Heart left ventricle (tissue), 16 donors: ENCODE results near the gene EFHD1. TPM values are rescaled to one million over a fixed set of nuclear protein-coding genes. Genes with fewer than 3 reads are reported as not detected.

Experiments
- ATAC-seq, 4 donors: fragments of 200-7000 bp; cut with Tn5 transposase; one replicate each; pipeline ENCODE4 v1.9.1; 2020 to 2022; ENCODE audit warnings: moderate library complexity in 4 of 4, mild to moderate bottlenecking in 3 of 4, moderate number of reproducible peaks in 1 of 4
- DNase-seq, 5 donors: peaks; one replicate each; pipeline ENCODE4 v3.0.0-alpha.2; 2020
- H3K27ac ChIP-seq, 12 donors: fragments of 200-600 bp; sonication (generic) in 4 of 12; one replicate each; pipeline versions ENCODE4 v1.5.0 to v1.8.0; 2016 to 2022; ENCODE audit warnings: mild to moderate bottlenecking in 2 of 12
- H3K27me3 ChIP-seq, 9 donors: fragments of 200-600 bp; sonication (generic) in 2 of 9; one replicate each; pipeline versions ENCODE4 v1.5.1 to v1.8.0; 2016 to 2022; ENCODE audit warnings: mild to moderate bottlenecking in 3 of 9
- H3K36me3 ChIP-seq, 9 donors: fragments of 200-600 bp; sonication (generic) in 2 of 9; one replicate each; pipeline versions ENCODE4 v1.5.0 to v1.8.0; 2018 to 2022; ENCODE audit warnings: mild to moderate bottlenecking in 2 of 9
- H3K4me1 ChIP-seq, 12 donors: fragments of 200-600 bp; sonication (generic) in 4 of 12; one replicate each; pipeline versions ENCODE4 v1.5.0 to v1.8.0; 2016 to 2022; ENCODE audit warnings: mild to moderate bottlenecking in 3 of 12
- H3K4me3 ChIP-seq, 12 donors: fragments of 200-600 bp; sonication (generic) in 4 of 12; one replicate each; pipeline versions ENCODE4 v1.5.0 to v1.8.0; 2017 to 2022; ENCODE audit warnings: mild to moderate bottlenecking in 9 of 12, moderate library complexity in 4 of 12
- H3K9me3 ChIP-seq, 12 donors: fragments of 200-600 bp; sonication (generic) in 4 of 12; one replicate each; pipeline versions ENCODE4 v1.5.0 to v1.8.0; 2016 to 2022; ENCODE audit warnings: mild to moderate bottlenecking in 1 of 12
- POLR2A ChIP-seq, 2 donors: fragments of 450-650 bp; IDR thresholded peaks; one replicate each; pipeline ENCODE4 v1.6.1; 2017; ENCODE audit warnings: antibody characterized with exemption in 2 of 2, mild to moderate bottlenecking in 2 of 2, moderate library complexity in 2 of 2
- WGBS, 4 donors: extraction: QIAGEN DNeasy Blood & Tissue Kit in 2 of 4; methylation state at CpG; one replicate each; pipeline versions ENCODE4 v1.1.5 to v1.1.7; 2013 to 2018; 5-methylcytosine and 5-hydroxymethylcytosine counted together
- intact Hi-C, 10 donors: fragments of 100-400 bp; cut with DNase I; formaldehyde crosslinking; loops; one replicate each; pipeline versions ENCODE4 v1.11.1 to v1.14.2; 2022
- long read RNA-seq, 3 donors: library from polyadenylated mRNA; unstranded; transcript quantifications; one replicate each; pipeline ENCODE4 v2.0.0, GENCODE V29; 2020 to 2021
- polyA plus RNA-seq, 2 donors: library from polyadenylated mRNA; stranded (reverse); fragments of 200-250 nt; gene quantifications; one replicate each; pipeline ENCODE4 v1.2.3, GENCODE V29; 2013
- total RNA-seq, 9 donors: library from RNA; depleted of rRNA in 2 of 9; stranded (reverse); fragments of >200 nt in 2 of 9; fragmentation: NEBNext Ultra II Directional in 3 of 9; extraction: Animal tissue kit (Norgen Biotek cat#: 25700) in 3 of 9; gene quantifications; one replicate each; pipeline versions ENCODE4 v1.1.0 to v1.2.4, GENCODE V29; 2016 to 2023
- TF ChIP-seq, protein P1 (sequence below), 12 donors: fragments of 200-600 bp; sonication (generic) in 4 of 12; IDR thresholded peaks; one replicate each; pipeline versions ENCODE4 v1.5.0 to v1.8.0; 2018 to 2022; ENCODE audit warnings: antibody characterized with exemption in 12 of 12, mild to moderate bottlenecking in 5 of 12
- donor health status: ischemic (EF 13 %, LVEDD 7.1; RV severe dilation, severe dysfunction).
- donor health status: healthy with polysubstance abuse.
- donor health status: DM: no; HTN: yes; CAD: no.
- donor health status: DM: no; HTN: no; CAD: no.
- donor health status: ischemic (EF 25% LVEDD 6.9; RV normal size, moderate dysfunction).
- donor health status: ischemic (EF 25% LVEDD 5.7; RV mildly dilated, moderate dysfunction).
- donor health status: healthy.
- donor health status: DM: yes; HTN: yes; CAD: no.
- donor health status: ischemic (EF 35%, LVEDD 5.7; RV mildly dilated, moderate dysfunction).
- donor health status: nonischemic (EF 11% LVEDD 7.7; RV severe dilation, severe dysfunction).
- donor health status: DM: yes; HTN: yes; CAD: no.
- donor health status: PGD.
- donor health status: ischemic (EF 29% LVEDD 5.4; RV normal size, mild dysfunction).
- donor health status: nonischemic (EF 23%, LVEDD 6.1; RV moderate dilation, normal function).

Gene EFHD1, protein sequence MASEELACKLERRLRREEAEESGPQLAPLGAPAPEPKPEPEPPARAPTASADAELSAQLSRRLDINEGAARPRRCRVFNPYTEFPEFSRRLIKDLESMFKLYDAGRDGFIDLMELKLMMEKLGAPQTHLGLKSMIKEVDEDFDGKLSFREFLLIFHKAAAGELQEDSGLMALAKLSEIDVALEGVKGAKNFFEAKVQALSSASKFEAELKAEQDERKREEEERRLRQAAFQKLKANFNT
- 10 to 100 TPM in 7 of 9 donors, 1 to 10 TPM in 2; 9.0 to 44.8 (median 20.7) TPM for total RNA-seq
- polyA plus RNA-seq = 10 to 100 TPM in 1 of 2 donors, 1 to 10 TPM in 1; 9.0 to 26.8 TPM
- long read RNA-seq, donor 1, transcript EFHD1-201 (4 exons, 2,259 nt) = major isoform, 9 of 10 reads
- long read RNA-seq, donor 1, partial matches to known transcripts = 0 of 10 reads
- long read RNA-seq, donor 1, other reads (novel, unspliced or antisense) = 1 of 10 reads
- long read RNA-seq, donor 2, partial matches to known transcripts = 3 of 4 reads
- long read RNA-seq, donor 2, other reads (novel, unspliced or antisense) = 0 of 4 reads
- long read RNA-seq, donor 3, partial matches to known transcripts = 1 of 5 reads
- long read RNA-seq, donor 3, other reads (novel, unspliced or antisense) = 1 of 5 reads

DNA sequence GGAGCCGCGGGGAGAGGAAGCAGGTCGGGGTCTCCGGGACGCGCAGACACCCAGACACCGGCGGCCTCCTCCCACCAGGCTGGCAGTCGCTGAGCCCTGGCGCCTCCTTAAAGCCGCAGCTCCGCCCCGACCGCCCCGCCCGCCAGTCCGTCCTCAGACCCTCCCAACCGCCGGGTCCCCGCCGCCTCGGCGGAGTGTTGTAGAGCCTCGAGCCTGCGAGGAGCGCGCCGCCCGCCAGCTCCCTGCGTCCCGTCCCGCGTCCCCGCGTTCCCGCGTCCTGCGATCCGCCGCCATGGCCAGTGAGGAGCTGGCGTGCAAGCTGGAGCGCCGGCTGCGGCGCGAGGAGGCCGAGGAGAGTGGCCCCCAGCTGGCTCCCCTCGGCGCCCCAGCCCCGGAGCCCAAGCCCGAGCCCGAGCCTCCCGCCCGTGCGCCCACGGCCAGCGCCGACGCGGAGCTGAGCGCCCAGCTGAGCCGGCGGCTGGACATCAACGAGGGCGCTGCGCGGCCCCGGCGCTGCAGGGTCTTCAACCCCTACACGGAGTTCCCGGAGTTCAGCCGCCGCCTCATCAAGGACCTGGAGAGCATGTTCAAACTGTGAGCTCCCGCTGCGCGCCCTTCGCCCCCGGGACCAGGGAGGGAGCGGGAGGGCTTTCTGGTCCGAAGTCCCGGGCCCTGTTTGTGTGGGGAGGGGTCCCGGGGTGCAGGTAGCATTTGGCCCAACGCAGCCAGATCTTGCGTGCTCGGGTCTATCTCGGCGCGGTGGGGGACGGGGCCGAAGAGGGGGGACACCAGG is at the start of gene EFHD1:
EFHD1 (plus strand) TSS at position 192 of the 793 bp plus-strand sequence; CDS start at position 293, 101 bp downstream.
- DNase-seq (peak; percentile 86 to 90 (median 88)), ATAC-seq (peak; percentile 53 to 93 (median 86))
- WGBS, 4 donors = 0 to 1% (median 1%) methylated on average over 28 to 90 of the region's 90 CpGs
- Histone ChIP-seq H3K27me3 (peaks cover 0 to 42% (median 6%) of the 10 kb centered on the region in 9 donors), H3K4me1 (peaks cover 0 to 39% (median 14%) of the 10 kb centered on the region in 12 donors), H3K9me3 (no peaks in the 10 kb centered on the region), H3K27ac (peak within 1 kb of the TSS; percentile 69 to 95 (median 86)), H3K4me3 (peak within 1 kb of the TSS; percentile 54 to 81 (median 66)), H3K36me3 (no peaks in the 10 kb centered on the region)
- peak in 1 of 2 donors; percentile 83 for TF ChIP-seq POLR2A (IDR thresholded peaks at IDR 0.05)
- TF ChIP-seq, protein P1, sequence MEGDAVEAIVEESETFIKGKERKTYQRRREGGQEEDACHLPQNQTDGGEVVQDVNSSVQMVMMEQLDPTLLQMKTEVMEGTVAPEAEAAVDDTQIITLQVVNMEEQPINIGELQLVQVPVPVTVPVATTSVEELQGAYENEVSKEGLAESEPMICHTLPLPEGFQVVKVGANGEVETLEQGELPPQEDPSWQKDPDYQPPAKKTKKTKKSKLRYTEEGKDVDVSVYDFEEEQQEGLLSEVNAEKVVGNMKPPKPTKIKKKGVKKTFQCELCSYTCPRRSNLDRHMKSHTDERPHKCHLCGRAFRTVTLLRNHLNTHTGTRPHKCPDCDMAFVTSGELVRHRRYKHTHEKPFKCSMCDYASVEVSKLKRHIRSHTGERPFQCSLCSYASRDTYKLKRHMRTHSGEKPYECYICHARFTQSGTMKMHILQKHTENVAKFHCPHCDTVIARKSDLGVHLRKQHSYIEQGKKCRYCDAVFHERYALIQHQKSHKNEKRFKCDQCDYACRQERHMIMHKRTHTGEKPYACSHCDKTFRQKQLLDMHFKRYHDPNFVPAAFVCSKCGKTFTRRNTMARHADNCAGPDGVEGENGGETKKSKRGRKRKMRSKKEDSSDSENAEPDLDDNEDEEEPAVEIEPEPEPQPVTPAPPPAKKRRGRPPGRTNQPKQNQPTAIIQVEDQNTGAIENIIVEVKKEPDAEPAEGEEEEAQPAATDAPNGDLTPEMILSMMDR (IDR thresholded peaks at IDR 0.05) = no peak
- intact Hi-C loops = loop anchor here in 2 of 10 donors (2.0 to 5.0 kb wide), 2 partner anchors 34 to 35 kb away; no protein-coding TSS in a partner anchor

GRCh38 chr2:232584238-232584637 is 49.2 kb upstream of the EFHD1 start:
- WGBS, 4 donors = 60 to 67% (median 63%) methylated on average over 6 of the region's 6 CpGs
- H3K36me3 ChIP-seq = peaks cover 0 to 40% (median 31%) of the 10 kb centered on the region in 9 donors
- H3K9me3 ChIP-seq = peaks cover 0 to 10% (median 0%) of the 10 kb centered on the region in 12 donors
- TF ChIP-seq, protein P1 (IDR thresholded peaks at IDR 0.05) = no peak
- TF ChIP-seq POLR2A (IDR thresholded peaks at IDR 0.05) = no peak
- intact Hi-C loops = no loop called here
- ATAC-seq = no peak
- DNase-seq = no peak
- no peaks in the 10 kb centered on the region for H3K27me3 ChIP-seq
- H3K4me1 ChIP-seq = peaks cover 0 to 11% (median 4%) of the 10 kb centered on the region in 12 donors
- no peak overlapping the region for H3K4me3 ChIP-seq
- no peak overlapping the region for H3K27ac ChIP-seq

GRCh38 chr2:232586943-232587505 is 46.4 kb upstream of the EFHD1 start:
- DNase-seq = no peak
- WGBS, 4 donors = 76 to 88% (median 82%) methylated on average over 5 of the region's 5 CpGs

More at GRCh38 chr2:232586943-232587505, 46.4 kb upstream of the EFHD1 start:
- intact Hi-C loops = no loop called here
- no peak for TF ChIP-seq POLR2A (IDR thresholded peaks at IDR 0.05)
- TF ChIP-seq, protein P1 (IDR thresholded peaks at IDR 0.05) = no peak
- Histone ChIP-seq H3K27me3 (no peaks in the 10 kb centered on the region), H3K4me3 (no peak overlapping the region), H3K4me1 (peaks cover 0 to 13% (median 6%) of the 10 kb centered on the region in 12 donors), H3K27ac (no peak overlapping the region), H3K36me3 (peaks cover 0 to 23% (median 14%) of the 10 kb centered on the region in 9 donors), H3K9me3 (peaks cover 0 to 10% (median 0%) of the 10 kb centered on the region in 12 donors)
- no peak for ATAC-seq
